ENCODE results near the gene TES. TPM values are rescaled to one million over a fixed set of nuclear protein-coding genes. Genes with fewer than 3 reads are reported as not detected.

The TES gene
- total and polyA plus RNA-seq, 2 experiments from 2014 or later, result 37.3 to 38.3 TPM

- Histone ChIP-seq H3K79me2 (replicated peaks; ENCODE audit: insufficient read depth) (no peaks in the 10 kb centered on the region), H3K27ac (ENCODE audit: low read depth) (no peak overlapping the region), H3K9me2 (ENCODE audit: insufficient read depth) (no peaks in the 10 kb centered on the region), H3K4me2 (no peak overlapping the region), H4K20me1 (replicated peaks; ENCODE audit: insufficient read depth) (no peaks in the 10 kb centered on the region), H2AFZ (no peak overlapping the region), H3K27me3 (ENCODE audit: insufficient read depth) (no peaks in the 10 kb centered on the region), H3K36me3 (ENCODE audit: insufficient read depth) (no peaks in the 10 kb centered on the region), H3K4me1 (ENCODE audit: insufficient read depth) (no peaks in the 10 kb centered on the region), H3F3A (replicated peaks; ENCODE audit: low read depth) (no peaks in the 10 kb centered on the region), H3K4me3 (no peak overlapping the region)
- H3K4me1 Mint-ChIP-seq, result no peaks in the 10 kb centered on the region
- H3K4me3 Mint-ChIP-seq, result no peak overlapping the region
- TF ChIP-seq CREB1 (CRISPR knock-in tag; IDR thresholded peaks at IDR 0.05; ENCODE audit: low read depth) (no peak), ZNF331 (CRISPR knock-in tag; IDR thresholded peaks at IDR 0.05; ENCODE audit: low read depth) (no peak), JUNB (IDR thresholded peaks at IDR 0.05; ENCODE audit: unreplicated experiment) (no peak)
- H3K36me3 Mint-ChIP-seq (ENCODE audit: low read depth), result 0 out of 3 replicates have a peak, but pooled peaks cover 8% of the 10 kb centered on the region
- peaks cover 7% of the 10 kb centered on the region for H3K27me3 Mint-ChIP-seq (ENCODE audit: insufficient read depth, low read depth, poor library complexity)
- H3K27ac Mint-ChIP-seq, result no peak overlapping the region
- DNase-seq (ENCODE audit: low spot score) (no peak), ATAC-seq (no peak)
- peaks cover 16% of the 10 kb centered on the region for H3K9me3 Mint-ChIP-seq
Observed at GRCh38 chr7:116185450-116185849, 24.9 kb upstream of the TES start.

DNA sequence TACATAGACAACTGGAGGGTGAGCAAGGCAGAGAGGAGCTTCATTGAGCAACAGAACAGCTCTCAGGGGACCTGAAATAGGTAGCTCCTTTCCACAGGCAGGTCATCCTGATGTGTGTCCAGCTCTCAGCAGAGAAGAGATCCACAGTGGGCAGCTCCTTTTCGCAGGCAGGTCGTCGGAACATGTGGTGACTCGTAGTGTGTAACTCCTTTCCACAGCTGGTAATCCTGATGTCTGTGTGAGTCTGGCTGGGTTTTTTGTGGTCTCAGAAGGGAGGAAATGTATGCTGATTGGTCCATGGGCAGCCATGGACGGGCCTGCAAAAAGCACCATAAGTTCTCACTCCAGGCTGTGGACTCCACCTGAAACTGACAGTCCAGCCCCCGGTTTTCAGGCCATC is 24.4 kb upstream of the TES start:
- H3K27me3 Mint-ChIP-seq (ENCODE audit: insufficient read depth, low read depth, poor library complexity), result peaks cover 7% of the 10 kb centered on the region
- peaks cover 16% of the 10 kb centered on the region for H3K9me3 Mint-ChIP-seq
- H3K4me3 Mint-ChIP-seq, result no peak overlapping the region
- H3K9me2 ChIP-seq (ENCODE audit: insufficient read depth), result no peaks in the 10 kb centered on the region
- no peaks in the 10 kb centered on the region for H3K4me1 Mint-ChIP-seq
- DNase-seq (ENCODE audit: low spot score) (no peak), ATAC-seq (no peak)
- H3K4me3 ChIP-seq, result no peak overlapping the region
- no peaks in the 10 kb centered on the region for H3K27me3 ChIP-seq (ENCODE audit: insufficient read depth)
- H3K36me3 ChIP-seq (ENCODE audit: insufficient read depth), result no peaks in the 10 kb centered on the region
- H3K27ac Mint-ChIP-seq, result no peak overlapping the region
- H3K36me3 Mint-ChIP-seq (ENCODE audit: low read depth), result 0 out of 3 replicates have a peak, but pooled peaks cover 8% of the 10 kb centered on the region
- H3F3A ChIP-seq (replicated peaks; ENCODE audit: low read depth), result no peaks in the 10 kb centered on the region
- no peaks in the 10 kb centered on the region for H4K20me1 ChIP-seq (replicated peaks; ENCODE audit: insufficient read depth)
- no peak for TF ChIP-seq ZNF331 (CRISPR knock-in tag; IDR thresholded peaks at IDR 0.05; ENCODE audit: low read depth)
- TF ChIP-seq JUNB (IDR thresholded peaks at IDR 0.05; ENCODE audit: unreplicated experiment), result no peak
- no peak for TF ChIP-seq STAT1 (IDR thresholded peaks at IDR 0.05; ENCODE audit: unreplicated experiment)
- no peak for TF ChIP-seq CREB1 (CRISPR knock-in tag; IDR thresholded peaks at IDR 0.05; ENCODE audit: low read depth)
- TF ChIP-seq REST (IDR thresholded peaks at IDR 0.05; ENCODE audit: unreplicated experiment), result no peak
- TF ChIP-seq EZH2 (IDR thresholded peaks at IDR 0.05; ENCODE audit: low read depth, unreplicated experiment), result no peak
- TF ChIP-seq, protein P1, sequence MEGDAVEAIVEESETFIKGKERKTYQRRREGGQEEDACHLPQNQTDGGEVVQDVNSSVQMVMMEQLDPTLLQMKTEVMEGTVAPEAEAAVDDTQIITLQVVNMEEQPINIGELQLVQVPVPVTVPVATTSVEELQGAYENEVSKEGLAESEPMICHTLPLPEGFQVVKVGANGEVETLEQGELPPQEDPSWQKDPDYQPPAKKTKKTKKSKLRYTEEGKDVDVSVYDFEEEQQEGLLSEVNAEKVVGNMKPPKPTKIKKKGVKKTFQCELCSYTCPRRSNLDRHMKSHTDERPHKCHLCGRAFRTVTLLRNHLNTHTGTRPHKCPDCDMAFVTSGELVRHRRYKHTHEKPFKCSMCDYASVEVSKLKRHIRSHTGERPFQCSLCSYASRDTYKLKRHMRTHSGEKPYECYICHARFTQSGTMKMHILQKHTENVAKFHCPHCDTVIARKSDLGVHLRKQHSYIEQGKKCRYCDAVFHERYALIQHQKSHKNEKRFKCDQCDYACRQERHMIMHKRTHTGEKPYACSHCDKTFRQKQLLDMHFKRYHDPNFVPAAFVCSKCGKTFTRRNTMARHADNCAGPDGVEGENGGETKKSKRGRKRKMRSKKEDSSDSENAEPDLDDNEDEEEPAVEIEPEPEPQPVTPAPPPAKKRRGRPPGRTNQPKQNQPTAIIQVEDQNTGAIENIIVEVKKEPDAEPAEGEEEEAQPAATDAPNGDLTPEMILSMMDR (conservative IDR thresholded peaks at IDR 0.05; ENCODE audit: low read depth in 2 of 2), result no peak
- TF ChIP-seq EZH2phosphoT487 (IDR thresholded peaks at IDR 0.05; ENCODE audit: unreplicated experiment), result no peak
- no peak for TF ChIP-seq POLR2AphosphoS5 (IDR thresholded peaks at IDR 0.05; ENCODE audit: low read depth)
- H2AFZ ChIP-seq, result no peak overlapping the region
- no peak overlapping the region for H3K27ac ChIP-seq (ENCODE audit: low read depth)
- H3K4me1 ChIP-seq (ENCODE audit: insufficient read depth), result no peaks in the 10 kb centered on the region
- H3K4me2 ChIP-seq, result no peak overlapping the region
- H3K79me2 ChIP-seq (replicated peaks; ENCODE audit: insufficient read depth), result no peaks in the 10 kb centered on the region
